Measurements from ENCODE around the gene SND1.

The SND1 gene

DNA sequence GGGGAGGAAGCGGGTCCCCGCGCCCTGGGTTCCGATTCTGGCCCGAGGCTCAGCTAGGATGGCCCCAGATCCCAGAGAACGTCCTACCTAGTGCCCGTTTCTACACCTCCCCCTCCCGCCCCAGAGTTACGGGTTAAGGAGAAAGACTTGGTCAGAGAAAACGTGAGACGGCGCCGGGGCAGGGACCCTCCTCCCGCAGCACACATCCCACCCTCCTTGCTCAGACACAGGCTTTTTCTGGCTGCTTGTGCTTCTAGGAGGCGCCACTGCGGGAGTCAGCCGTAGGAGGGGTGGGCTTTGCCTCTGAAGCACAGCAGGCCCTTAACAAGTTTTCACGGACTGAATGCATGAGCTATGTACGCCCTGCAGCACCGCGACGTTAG lies 484.2 kb downstream of the SND1 start:
- POLR2A ChIA-PET, result interaction anchor here (1.1 kb wide), 1 partner anchor 28 kb away, joined by 3 read pairs; no protein-coding TSS in a partner anchor
- Histone ChIP-seq H3K4me1 (ENCODE audit: control extremely low read depth in 1 of 4, control insufficient read depth in 4 of 4, insufficient read depth in 4 of 4, low read length in 3 of 4) (peaks cover 0 to 20% (median 17%) of the 10 kb centered on the region in 4 experiments), H3K9me3 (ENCODE audit: control extremely low read depth in 1 of 5, control insufficient read depth in 4 of 5, insufficient read depth in 2 of 5, low read depth in 1 of 5, low read length in 4 of 5) (peaks cover 0 to 8% (median 3%) of the 10 kb centered on the region in 5 experiments), H3K27me3 (replicated peaks in 2 of 5; ENCODE audit: control insufficient read depth in 4 of 5, insufficient read depth in 5 of 5, low read length in 4 of 5) (peaks cover 19 to 62% (median 30%) of the 10 kb centered on the region in 5 experiments), H3K4me3 (ENCODE audit: control insufficient read depth in 1 of 7, extremely low read depth in 1 of 7, insufficient read depth in 4 of 7, low read depth in 2 of 7, low read length in 6 of 7) (peak overlapping the region; percentile 32 to 79 (median 62)), H3K36me3 (ENCODE audit: control insufficient read depth in 4 of 4, insufficient read depth in 4 of 4, low read length in 3 of 4) (no peaks in the 10 kb centered on the region), H3K27ac (ENCODE audit: insufficient read depth in 1 of 2, low read depth in 1 of 2, low read length in 2 of 2, poor library complexity in 1 of 2, severe bottlenecking in 2 of 2) (no peak overlapping the region)
- DNase-seq, result peak in 2 of 3 donors; percentile 24 to 40
- 1% methylated on average over 13 of the region's 22 CpGs for WGBS (ENCODE audit: insufficient coverage)
- CTCF ChIA-PET, result interaction anchor here (0.9 to 5.8 kb wide), 18 partner anchors 9 to 428 kb away, joined by 3 to 68 read pairs (median 4); no protein-coding TSS in a partner anchor

- no peaks in the 10 kb centered on the region for H3K36me3 ChIP-seq (ENCODE audit: control insufficient read depth in 4 of 4, insufficient read depth in 4 of 4, low read length in 3 of 4)
- no peak overlapping the region for H3K27ac ChIP-seq (ENCODE audit: insufficient read depth in 1 of 2, low read depth in 1 of 2, low read length in 2 of 2, poor library complexity in 1 of 2, severe bottlenecking in 2 of 2)
- no peak overlapping the region for H3K4me3 ChIP-seq (ENCODE audit: control insufficient read depth in 1 of 7, extremely low read depth in 1 of 7, insufficient read depth in 4 of 7, low read depth in 2 of 7, low read length in 6 of 7)
- POLR2A ChIA-PET, result no interaction called here
- 48% methylated on average over 9 of the region's 9 CpGs for WGBS (ENCODE audit: insufficient coverage)
- peaks cover 14 to 55% (median 27%) of the 10 kb centered on the region in 5 experiments for H3K27me3 ChIP-seq (replicated peaks in 2 of 5; ENCODE audit: control insufficient read depth in 4 of 5, insufficient read depth in 5 of 5, low read length in 4 of 5)
- peaks cover 0 to 8% (median 3%) of the 10 kb centered on the region in 5 experiments for H3K9me3 ChIP-seq (ENCODE audit: control extremely low read depth in 1 of 5, control insufficient read depth in 4 of 5, insufficient read depth in 2 of 5, low read depth in 1 of 5, low read length in 4 of 5)
- H3K4me1 ChIP-seq (ENCODE audit: control extremely low read depth in 1 of 4, control insufficient read depth in 4 of 4, insufficient read depth in 4 of 4, low read length in 3 of 4), result peaks cover 0 to 20% (median 17%) of the 10 kb centered on the region in 4 experiments
- CTCF ChIA-PET, result interaction anchor here (1.0 to 5.8 kb wide), 3 partner anchors 16 to 72 kb away, joined by 4 to 68 read pairs (median 8); no protein-coding TSS in a partner anchor
- DNase-seq, result peak in 2 of 3 donors; percentile 34 to 41
Measured at GRCh38 chr7:128137181-128137580, 485.2 kb downstream of the SND1 start.

GRCh38 chr7:128139406-128139805 lies 487.4 kb downstream of the SND1 start:
- H3K27me3 ChIP-seq (replicated peaks in 2 of 5; ENCODE audit: control insufficient read depth in 4 of 5, insufficient read depth in 5 of 5, low read length in 4 of 5), result peaks cover 8 to 36% (median 23%) of the 10 kb centered on the region in 5 experiments
- H3K4me1 ChIP-seq (ENCODE audit: control extremely low read depth in 1 of 4, control insufficient read depth in 4 of 4, insufficient read depth in 4 of 4, low read length in 3 of 4), result peaks cover 0 to 20% (median 17%) of the 10 kb centered on the region in 4 experiments
- ChIA-PET POLR2A (no interaction called here), CTCF (interaction anchor here (5.8 kb wide), 1 partner anchor 70 kb away, joined by 68 read pairs; no protein-coding TSS in a partner anchor)
- H3K27ac ChIP-seq (ENCODE audit: insufficient read depth in 1 of 2, low read depth in 1 of 2, low read length in 2 of 2, poor library complexity in 1 of 2, severe bottlenecking in 2 of 2), result no peak overlapping the region
- peaks cover 0 to 16% (median 5%) of the 10 kb centered on the region in 5 experiments for H3K9me3 ChIP-seq (ENCODE audit: control extremely low read depth in 1 of 5, control insufficient read depth in 4 of 5, insufficient read depth in 2 of 5, low read depth in 1 of 5, low read length in 4 of 5)
- no peak for DNase-seq
- 80% methylated on average over 1 of the region's 3 CpGs for WGBS (ENCODE audit: insufficient coverage)
- H3K4me3 ChIP-seq (ENCODE audit: control insufficient read depth in 1 of 7, extremely low read depth in 1 of 7, insufficient read depth in 4 of 7, low read depth in 2 of 7, low read length in 6 of 7), result no peak overlapping the region
- H3K36me3 ChIP-seq (ENCODE audit: control insufficient read depth in 4 of 4, insufficient read depth in 4 of 4, low read length in 3 of 4), result no peaks in the 10 kb centered on the region

DNA sequence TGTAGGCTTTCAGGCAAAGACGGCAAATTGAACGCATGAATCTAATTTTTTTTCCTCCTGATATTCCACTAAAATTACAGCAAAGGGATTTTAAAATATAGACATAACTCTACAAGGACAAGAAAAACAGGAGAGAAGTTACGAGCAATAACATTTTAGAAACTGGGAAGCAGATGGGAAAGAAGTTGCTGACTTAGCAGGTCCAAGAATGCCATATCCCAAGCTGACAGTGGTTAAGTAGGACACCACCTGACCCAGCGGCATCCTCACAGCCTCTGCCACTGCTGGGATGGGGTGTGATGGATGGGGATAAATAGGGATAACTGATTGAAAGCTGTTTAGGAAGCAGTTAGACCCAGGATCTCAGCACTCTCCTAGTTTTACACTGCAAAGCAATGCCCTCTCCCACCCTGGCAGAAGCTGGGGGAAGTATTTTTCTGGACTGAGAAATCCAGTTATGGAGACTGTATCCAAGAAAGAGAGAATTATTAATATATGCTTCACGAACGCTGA lies 489.7 kb downstream of the SND1 start:
- Histone ChIP-seq H3K27me3 (replicated peaks in 2 of 5; ENCODE audit: control insufficient read depth in 4 of 5, insufficient read depth in 5 of 5, low read length in 4 of 5) (peaks cover 0 to 18% (median 12%) of the 10 kb centered on the region in 5 experiments), H3K4me1 (ENCODE audit: control extremely low read depth in 1 of 4, control insufficient read depth in 4 of 4, insufficient read depth in 4 of 4, low read length in 3 of 4) (peaks cover 0 to 6% (median 1%) of the 10 kb centered on the region in 4 experiments), H3K36me3 (ENCODE audit: control insufficient read depth in 4 of 4, insufficient read depth in 4 of 4, low read length in 3 of 4) (no peaks in the 10 kb centered on the region), H3K9me3 (ENCODE audit: control extremely low read depth in 1 of 5, control insufficient read depth in 4 of 5, insufficient read depth in 2 of 5, low read depth in 1 of 5, low read length in 4 of 5) (peaks cover 0 to 16% (median 5%) of the 10 kb centered on the region in 5 experiments), H3K4me3 (ENCODE audit: control insufficient read depth in 1 of 7, extremely low read depth in 1 of 7, insufficient read depth in 4 of 7, low read depth in 2 of 7, low read length in 6 of 7) (no peak overlapping the region), H3K27ac (ENCODE audit: insufficient read depth in 1 of 2, low read depth in 1 of 2, low read length in 2 of 2, poor library complexity in 1 of 2, severe bottlenecking in 2 of 2) (no peak overlapping the region)
- no peak for DNase-seq
- ChIA-PET CTCF (interaction anchor here (1.0 to 1.3 kb wide), 3 partner anchors 13 to 68 kb away, joined by 3 read pairs; no protein-coding TSS in a partner anchor), POLR2A (no interaction called here)
- WGBS (ENCODE audit: insufficient coverage), result 100% methylated on average over 1 of the region's 6 CpGs

Measured in common myeloid progenitor, CD34-positive (primary cell).